Activated T-cell treated with anti-CD3 and anti-CD28 coated beads for 1 hour (primary cell): ENCODE data around the gene LRRC7.

Experiments
- DNase-seq: peaks from one replicate; pipeline ENCODE4 v3.0.0-alpha.2; 2020; ENCODE audit warnings: low read depth

Gene LRRC7

DNA sequence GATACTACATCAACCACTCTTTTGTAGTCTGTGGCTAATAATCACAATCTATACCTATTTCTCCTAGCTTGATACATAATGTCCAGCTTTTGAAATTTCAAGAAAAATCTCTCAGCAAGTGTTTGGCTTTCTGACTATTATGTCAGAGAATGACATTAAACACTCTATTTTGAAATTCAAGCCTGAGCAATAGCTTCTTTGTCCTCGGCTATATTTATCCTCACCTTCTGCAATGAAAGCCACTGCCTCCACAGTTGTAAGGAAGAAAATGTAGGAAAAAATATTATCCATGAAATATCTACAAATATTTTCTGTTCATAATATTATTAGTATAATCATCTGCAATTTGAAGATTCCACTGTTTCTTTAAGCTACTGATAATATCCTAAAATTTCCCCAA is 22.1 kb downstream of the LRRC7 start:
- DNase-seq = no peak

DNA sequence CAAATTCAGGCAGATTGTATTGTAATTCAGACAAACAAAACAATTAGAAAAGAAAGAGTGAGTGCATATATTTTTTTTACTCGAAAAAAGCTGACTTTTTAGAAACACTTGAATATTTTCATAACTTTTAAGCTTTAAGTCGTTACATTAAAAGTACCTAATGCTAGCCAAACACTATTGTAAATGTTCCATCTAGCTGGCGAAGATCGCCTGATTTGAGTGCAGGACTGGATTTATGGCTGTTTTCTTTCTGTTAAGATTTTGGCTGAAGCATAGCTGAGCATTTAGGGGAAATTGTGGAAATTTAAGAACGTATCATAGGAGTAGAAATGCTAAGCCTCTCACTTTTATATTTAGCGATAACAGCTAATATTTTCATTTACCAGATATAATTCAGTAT is 24.6 kb downstream of the LRRC7 start:
- no peak for DNase-seq

DNA sequence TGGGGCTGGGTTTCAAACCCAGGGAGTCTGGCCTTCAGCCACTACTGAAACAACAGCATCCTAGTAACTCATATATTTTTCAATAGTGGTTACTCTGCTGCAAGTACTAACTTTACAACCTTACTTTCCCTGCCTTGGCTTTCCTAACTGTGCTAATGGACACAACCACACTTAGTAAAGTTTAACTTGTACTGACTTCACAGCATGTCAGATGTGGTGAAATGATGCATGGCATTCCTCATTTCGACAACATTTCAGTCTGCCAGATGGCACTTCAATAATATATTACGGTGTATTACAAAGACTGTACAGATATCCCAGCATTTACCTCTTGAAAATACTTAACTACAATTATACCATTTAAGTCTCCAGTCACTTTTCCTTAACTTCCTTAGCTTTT is 27.8 kb downstream of the LRRC7 start:
- DNase-seq = no peak

DNA sequence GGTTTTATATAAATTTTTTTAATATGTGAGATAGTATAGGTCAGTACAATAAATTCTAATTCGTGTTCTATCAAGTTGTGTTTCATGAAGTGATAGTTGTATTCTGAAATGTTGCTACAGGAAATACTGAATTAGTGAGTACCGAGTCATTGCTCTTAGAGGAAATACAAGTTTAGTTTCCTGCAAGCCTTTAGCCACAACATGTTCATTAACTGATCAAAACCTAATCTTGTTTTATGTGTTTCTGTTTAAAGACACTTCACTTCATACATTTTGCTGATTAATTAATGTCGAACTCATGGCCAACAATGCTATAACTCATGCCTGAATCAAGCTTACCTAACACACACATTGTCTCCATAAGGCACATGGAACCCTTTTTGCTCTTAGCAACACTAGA is 43.6 kb downstream of the LRRC7 start:
- no peak for DNase-seq

DNA sequence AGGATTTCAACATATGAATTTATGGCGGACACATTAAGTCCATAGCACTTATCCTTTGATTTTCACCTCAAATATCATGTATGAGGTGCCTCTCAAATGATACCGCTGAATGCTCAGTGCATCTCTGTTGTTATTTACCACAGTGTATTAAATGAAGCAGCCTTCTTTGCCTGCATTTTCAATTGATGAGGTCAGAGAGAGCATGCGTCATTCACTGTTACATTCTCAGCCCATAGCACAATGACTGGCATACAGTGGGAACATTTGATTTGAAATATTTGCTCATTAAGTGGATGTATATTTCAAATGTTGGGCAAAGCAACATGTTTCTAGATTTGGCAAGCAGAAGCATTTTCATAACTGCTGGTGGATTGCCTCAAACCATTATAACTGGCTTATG is 45.7 kb downstream of the LRRC7 start:
- DNase-seq = no peak

DNA sequence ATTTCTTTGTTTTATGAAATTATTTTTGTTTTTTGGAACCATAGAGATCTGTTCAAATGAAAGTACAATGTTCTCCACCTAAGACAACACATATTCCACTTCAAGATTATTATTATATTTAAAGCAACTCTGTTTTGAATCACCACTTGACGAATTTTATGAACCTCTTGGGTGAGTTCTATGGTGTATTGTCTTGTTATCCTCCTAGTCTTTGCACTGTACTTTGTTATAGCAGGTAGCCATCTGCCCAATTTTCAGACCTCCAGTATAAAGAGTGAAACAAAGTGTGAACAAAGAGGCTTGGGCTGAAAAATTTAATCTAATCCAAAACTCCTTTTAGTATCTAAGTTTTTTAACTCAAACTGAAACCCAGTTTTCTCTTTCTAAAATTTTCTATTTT is 71.0 kb downstream of the LRRC7 start:
- no peak for DNase-seq

DNA sequence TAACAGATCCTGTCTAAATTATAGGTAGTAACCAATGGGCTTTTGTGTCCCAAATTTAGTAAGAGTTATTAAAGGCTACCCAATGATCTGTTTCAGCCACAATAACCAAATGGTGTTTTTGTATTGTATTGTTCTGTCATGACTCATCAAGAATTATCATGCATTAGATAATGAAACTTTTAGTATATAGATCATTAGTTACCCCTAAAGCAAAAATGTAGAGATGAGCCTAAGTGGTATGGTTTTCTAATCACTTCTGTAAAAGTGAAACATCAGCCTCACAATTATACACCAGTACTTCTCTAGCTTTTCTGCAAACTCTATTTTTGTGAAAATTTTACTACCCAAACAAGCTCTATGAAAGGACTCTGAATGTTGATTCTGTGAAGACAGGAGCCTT is 71.4 kb downstream of the LRRC7 start:
- DNase-seq = no peak

DNA sequence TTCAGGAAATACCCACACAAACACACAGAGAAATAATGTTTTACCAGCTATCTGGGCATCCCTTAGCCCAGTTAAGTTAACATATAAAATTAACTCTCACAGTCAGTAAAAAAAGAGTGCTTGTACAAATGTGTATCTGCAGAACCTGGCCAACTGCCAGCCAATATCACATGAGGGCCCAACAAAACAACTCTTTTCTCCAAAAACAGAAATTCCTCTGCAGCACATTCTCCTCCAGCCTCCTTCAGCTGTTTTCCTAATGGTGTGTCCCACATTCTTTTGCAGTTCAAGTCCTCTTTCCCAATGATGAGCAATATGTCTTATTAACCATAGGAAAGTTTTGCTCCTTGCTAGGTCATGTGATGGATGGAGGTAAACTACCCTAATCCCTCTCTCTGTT is 75.5 kb downstream of the LRRC7 start:
- DNase-seq = no peak

DNA sequence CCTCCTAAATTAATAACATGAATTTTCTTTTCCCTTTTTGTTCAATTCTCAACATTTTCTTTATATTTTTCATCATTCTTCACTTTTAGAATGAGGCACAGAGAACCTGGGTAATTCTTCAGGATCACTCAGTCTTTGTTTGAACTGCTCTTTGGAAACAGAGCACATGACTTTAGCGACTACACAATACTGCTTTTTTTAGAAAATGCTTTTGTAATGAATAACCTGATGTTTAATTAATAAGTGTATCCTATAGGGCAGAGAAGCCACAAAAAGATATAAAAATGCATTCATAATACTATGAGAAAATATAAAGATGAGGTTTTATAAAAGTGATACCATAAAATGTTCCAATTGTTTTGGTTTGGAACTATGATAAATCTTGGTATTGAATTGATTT is 77.8 kb downstream of the LRRC7 start:
- DNase-seq = no peak

DNA sequence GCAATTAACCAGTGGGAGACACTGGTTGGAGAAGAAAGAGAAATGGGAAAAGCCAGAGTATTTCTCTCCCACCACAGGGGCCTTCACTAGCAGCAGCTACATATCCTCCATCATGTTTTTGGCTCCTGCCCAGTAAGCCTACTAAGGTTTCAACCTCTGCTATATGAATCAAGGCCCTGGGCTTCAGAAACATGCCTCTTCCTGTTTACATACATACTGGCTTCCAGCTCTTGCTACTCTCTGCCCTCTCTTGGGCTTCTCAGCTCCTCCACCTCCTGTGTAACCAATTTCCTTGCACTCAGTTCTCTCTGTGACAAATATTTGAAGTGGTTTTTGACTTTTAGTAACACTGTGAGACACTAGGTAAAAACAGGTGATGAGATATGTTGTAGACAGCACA is 80.8 kb downstream of the LRRC7 start:
- DNase-seq = no peak

DNA sequence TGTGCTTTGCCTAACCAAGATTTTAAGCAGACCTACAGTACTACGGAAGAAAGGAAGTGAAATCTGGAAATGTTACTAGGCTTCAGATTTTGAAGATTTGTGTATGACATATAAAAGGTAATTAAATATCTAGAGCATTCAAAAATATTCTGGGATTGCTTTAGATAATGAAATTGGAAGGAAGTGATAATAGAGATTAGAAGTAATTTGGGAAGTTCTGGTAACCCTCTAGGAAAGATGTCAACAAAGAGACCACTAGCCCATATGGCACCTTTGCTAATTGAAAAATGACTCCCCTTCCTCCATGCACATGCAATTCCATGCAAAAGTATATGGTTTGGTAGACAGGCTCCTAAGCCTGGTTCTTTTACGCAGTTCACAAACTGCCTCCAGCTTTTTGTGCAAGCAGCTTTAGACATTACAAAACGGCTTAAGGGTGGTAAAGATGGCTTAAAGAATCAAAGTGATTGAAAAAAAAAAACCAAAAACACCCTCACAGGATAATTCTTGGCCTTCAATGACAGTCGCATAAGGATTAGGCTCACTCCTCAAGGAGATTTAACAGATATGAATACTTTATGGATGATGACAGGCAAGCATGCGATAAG is 81.8 kb downstream of the LRRC7 start:
- DNase-seq = no peak

DNA sequence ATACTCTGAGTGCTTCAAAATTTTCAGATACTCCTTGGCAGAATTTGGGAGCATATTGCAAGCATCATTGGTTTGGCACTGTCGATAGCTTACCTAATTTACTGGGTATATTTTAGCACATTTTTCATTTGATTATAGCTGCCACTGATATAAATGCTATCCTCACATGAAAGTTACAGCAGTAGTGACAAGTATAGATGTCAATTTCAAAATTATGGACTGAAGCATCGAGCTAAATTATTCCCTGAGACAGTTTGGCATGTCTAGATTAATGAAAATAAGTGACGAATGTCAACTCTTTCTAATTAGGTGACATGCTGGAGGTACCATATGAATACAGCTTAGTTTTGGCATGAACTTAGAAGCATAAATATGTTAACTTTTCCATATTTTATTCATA is 83.1 kb downstream of the LRRC7 start:
- DNase-seq = no peak

DNA sequence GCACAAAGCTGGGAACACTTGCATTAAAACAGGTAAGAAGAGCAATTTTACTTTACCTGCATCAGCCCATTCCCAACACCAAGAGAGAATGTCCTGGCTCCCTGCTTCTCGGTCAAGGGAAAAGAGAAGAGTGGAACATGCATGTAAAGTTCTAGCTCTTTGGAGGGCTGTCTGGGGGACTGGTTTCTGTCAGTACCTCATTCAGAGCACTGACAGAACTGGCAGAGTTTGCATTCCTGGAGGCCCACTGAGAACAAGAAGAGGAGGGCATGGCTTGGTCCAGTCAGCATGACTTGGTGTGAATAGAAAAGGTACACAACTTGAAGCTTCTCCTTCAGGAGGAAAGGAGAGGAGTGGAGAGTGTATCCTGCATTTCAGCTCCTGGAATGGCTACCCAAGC is 83.9 kb downstream of the LRRC7 start:
- DNase-seq = no peak

DNA sequence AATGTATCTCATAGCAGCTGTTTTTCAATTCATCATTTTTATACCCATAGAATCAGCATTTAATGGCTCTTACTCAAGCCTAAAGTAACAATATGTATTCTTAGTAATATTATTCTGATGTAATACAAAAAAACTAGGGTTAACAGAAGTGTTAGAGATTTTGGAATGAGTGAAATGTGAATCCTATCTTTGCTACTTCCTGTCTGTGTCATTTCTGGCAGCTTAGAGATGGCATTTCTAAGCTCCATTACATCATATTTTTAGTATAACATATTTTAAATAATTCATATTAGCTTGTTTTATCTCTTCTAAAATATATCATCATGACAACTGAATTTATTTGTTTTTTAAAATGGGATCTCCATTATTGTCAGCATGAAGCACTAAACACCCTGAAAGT is 90.2 kb downstream of the LRRC7 start:
- no peak for DNase-seq

DNA sequence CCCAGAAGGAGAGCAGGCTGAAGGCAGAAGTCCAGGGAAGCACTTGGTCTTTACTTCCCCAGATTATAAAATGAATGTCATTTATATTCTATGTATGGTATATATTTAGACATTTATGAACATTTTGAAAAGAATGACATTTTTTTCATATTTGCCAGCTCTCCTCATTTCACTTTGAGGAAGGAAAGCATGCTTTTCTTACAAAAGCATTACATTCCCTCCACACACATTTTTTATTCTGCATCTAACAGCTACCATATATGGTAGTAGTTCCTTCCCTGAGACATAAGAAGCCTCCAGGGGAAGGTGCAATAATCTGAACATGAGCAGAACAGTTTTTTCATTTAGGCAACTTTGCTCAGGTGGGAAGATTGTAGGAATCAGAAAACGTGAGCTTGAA is 94.0 kb downstream of the LRRC7 start:
- no peak for DNase-seq

DNA sequence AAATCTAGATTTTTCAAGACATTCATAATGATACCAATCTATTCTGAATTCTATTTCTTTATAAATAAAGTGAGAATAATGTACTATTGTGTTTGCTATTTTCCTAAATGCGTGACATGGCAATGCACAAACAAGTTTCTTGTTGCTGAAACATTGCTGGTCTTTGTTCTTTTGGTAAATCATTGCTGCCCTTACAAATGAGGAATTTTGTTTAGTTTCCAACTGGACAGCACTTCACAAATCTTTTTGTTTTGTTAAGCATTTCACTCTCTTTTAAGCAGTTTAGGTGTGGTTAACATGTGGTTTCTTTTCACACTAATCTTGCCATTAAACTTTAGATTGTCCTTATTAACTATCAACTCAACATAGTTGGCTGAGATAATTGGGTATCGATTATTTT is 94.6 kb downstream of the LRRC7 start:
- no peak for DNase-seq

DNA sequence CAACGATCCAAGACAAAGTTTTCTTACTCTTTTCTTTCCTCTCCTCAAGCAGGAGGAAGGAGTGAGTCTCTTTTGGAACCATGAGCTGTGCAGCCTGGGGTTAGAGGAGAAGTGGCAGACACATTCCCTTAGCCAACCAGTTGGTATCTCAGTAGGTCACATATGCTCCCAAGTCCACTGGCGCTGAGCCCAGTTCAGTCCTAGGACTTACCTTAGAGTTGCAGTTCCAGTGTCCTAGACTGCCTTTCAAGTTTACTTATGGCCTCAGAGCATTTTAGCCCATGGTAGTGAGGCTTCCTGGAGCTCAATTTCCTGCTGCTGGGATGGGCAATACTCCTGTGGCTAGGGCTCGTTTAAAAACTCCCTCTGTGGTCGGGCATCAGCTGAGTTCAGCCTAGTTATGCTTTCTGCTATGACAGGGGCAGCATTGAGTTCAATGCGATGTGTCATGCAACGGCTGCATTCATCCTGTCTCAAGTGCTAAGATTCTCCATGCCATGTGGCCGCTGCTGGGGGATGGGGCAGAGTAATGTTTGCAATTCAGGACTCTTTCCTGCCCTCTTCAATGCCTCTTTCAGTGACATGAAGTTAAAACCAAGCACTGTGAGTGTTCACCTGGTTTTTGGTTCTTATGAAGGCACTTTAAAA is 103.8 kb downstream of the LRRC7 start:
- DNase-seq = no peak

DNA sequence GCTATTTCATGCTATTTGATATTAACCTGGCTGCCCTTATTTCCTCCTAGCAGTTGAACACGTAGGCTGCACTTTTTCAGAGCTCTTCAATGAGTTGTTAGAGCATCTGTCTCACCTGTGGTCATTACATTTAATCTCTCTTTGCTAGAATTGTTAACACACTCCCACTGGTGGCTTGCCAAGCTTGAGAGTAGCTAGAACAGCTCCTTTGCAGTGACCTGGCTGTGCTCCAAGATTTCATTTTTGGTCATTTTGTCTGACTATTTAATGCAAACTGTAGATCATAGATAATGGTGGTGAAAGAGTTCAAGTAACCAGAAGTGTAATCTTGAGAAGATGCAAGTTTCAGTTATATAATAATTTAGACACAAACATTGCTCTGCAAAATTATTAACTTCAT is 105.6 kb downstream of the LRRC7 start:
- DNase-seq = no peak

DNA sequence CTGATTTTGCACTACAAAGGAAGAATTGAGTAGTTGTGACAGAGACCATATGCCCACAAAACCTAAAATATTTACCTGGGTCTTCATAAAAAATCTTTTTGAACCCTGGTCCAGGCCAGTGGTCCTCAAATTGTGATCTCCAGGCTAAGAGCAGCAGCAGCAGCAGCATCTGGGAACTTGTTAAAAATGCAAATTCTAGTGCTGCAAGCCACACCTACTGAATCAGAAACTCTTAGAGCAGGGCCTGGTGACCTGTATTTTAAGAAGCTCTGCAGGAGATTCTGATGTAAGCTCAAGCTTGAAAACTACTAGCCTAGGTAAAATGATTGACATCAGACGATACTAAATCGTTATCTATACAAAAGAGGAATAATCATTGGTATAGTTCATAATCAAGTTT is 112.2 kb downstream of the LRRC7 start:
- no peak for DNase-seq

DNA sequence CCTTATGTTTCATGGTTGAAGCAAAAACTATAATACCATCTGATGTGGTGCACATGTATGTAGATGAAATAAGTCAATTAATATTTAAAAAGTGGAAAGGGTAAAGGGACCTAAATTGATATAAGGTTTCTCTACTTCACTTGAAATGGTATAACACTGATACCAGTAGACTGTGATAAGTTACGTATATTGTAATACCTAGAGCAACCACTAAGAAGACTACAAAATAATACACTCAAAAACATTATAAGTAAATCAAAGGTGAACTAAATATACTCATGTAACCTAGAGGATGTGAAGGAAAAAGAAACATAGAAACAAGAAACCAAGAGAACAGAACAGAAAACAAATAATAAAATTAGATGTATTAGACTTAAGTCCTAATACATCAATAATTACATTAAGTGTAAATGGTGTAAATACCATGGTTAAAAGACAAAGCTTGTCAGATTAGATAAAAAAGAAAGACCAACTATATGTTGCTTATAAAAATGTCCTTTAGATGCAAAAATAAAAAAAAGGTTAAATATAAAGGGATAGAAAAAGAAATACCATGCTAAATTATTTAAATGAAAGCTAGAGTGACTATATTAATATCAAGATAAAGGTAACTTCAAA is 118.8 kb downstream of the LRRC7 start:
- no peak for DNase-seq

DNA sequence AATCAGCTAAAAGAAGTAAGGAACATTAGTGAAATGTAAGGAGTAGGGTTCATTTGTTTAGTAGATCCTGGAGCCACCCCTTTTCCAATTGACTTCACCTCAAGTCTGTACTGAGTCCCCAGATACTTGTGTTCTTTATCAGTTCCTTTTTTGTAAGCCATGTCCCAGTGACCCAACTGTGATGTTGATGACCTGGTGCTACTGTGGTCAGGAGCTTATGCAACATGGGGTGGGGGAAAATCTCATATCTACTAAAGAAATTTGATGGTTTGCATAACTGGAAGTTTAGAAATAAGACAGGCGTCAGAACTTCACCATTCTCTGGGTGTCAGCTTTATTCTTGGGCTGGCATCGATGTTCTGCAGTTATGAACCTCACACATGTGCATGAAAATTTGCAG is 120.5 kb downstream of the LRRC7 start:
- DNase-seq = no peak

DNA sequence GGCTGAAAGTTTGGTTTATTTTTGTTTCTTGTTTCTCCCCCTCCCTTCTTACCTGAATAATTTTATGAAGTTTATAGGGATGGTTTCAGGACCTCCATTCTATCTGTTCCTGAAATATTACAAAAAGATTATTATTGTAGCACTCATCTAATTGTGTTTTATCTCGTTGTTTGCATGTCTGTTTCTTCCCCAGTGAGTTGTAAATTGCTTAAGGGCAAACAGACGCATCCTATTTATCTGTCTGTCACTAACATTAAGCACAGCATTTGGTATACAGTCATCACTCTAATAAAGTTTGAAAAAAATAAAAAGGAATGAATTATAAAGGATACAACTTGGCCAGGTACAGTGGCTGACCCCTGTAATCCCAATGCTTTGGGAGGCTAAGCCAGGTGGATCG is 123.5 kb downstream of the LRRC7 start:
- DNase-seq = no peak

DNA sequence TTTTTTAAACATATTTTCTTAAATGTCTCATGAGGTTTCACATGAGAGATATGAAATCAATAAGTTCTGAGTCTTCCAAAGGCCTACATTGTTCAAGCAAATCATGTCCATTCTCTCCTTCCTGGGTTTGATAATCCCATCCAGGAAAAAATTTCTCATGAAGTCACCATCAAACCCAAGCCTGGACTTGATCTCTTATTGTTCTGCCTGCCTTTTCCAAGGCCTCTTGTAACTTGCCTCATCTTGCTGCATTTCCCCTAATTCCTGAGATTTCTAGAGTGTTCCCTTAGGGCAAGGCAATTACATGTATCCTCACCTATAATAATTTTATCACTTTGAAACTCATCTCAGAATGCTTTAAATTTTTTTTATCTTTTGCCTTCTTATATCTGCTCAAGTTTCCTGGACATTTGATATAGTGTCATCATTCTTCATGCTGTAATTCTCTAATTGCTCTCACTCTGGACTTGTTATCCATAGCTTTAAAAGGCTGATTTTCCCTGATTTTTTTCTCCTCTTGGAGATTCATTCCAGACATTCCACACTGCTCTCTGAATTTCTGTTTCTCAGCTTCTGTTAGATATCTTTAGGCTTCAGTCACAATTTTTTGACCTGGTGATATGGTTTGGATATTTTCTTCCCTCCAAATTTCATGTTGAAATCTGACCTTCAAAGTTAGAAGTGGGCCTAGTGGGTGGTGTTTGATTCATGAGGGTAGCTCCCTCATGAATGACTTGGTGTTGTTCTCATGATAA is 126.4 kb downstream of the LRRC7 start:
- DNase-seq = no peak
